Upper lobe of left lung (tissue), 6 donors: Measurements from ENCODE around the gene CHSY1. TPM values are rescaled to one million over a fixed set of nuclear protein-coding genes. Genes with fewer than 3 reads are reported as not detected.

Experiments used
- ATAC-seq, 2 donors: fragments of 200-7000 bp; cut with Tn5 transposase; one replicate each; pipeline ENCODE4 v1.9.1; 2022; ENCODE audit warnings: mild to moderate bottlenecking in 2 of 2, moderate library complexity in 2 of 2; ENCODE audit not compliant: low FRiP score in 2 of 2
- DNase-seq, 2 donors: peaks; one replicate each; pipeline ENCODE4 v3.0.0-alpha.2; 2019 to 2020
- H3K27ac ChIP-seq, 4 donors: fragments of 200-600 bp; sonication (generic); one replicate each; pipeline ENCODE4 v1.5.1; 2016 to 2019
- H3K27me3 ChIP-seq, 4 donors: fragments of 200-600 bp; sonication (generic); one replicate each; pipeline ENCODE4 v1.5.1; 2017 to 2019
- H3K36me3 ChIP-seq, 4 donors: fragments of 200-600 bp; sonication (generic); one replicate each; pipeline ENCODE4 v1.5.1; 2016 to 2019
- H3K4me1 ChIP-seq, 4 donors: fragments of 200-600 bp; sonication (generic); one replicate each; pipeline ENCODE4 v1.5.1; 2018 to 2019
- H3K4me3 ChIP-seq, 4 donors: fragments of 200-600 bp; sonication (generic); one replicate each; pipeline ENCODE4 v1.5.1; 2017 to 2019; ENCODE audit warnings: mild to moderate bottlenecking in 2 of 4, moderate library complexity in 1 of 4
- H3K9me3 ChIP-seq, 4 donors: fragments of 200-600 bp; sonication (generic); one replicate each; pipeline ENCODE4 v1.5.1; 2018 to 2019
- CTCF ChIP-seq, 6 experiments: fragments of 450-650 bp in 4 of 6; fragments of 200-600 bp in 2 of 6; sonication (generic) in 2 of 6; IDR thresholded peaks; one replicate each; pipeline ENCODE4 v1.5.1; 2016 to 2019; ENCODE audit warnings: antibody characterized with exemption in 6 of 6
- EP300 ChIP-seq, 4 donors: sonication (generic); formaldehyde crosslinking; IDR thresholded peaks; one replicate each; pipeline ENCODE4 v1.5.1; 2017; ENCODE audit warnings: antibody characterized with exemption in 4 of 4, control low read depth in 2 of 4
- POLR2A ChIP-seq, 4 donors: fragments of 450-650 bp; IDR thresholded peaks; one replicate each; pipeline ENCODE4 v1.5.1; 2016 to 2017; ENCODE audit warnings: antibody characterized with exemption in 4 of 4, mild to moderate bottlenecking in 2 of 4
- POLR2AphosphoS5 ChIP-seq, 2 donors: sonication (generic); formaldehyde crosslinking; IDR thresholded peaks; one replicate each; pipeline ENCODE4 v1.5.1; 2017; ENCODE audit warnings: antibody characterized with exemption in 2 of 2
- WGBS, 2 donors: methylation state at CpG; one replicate each; pipeline ENCODE4 v1.1.5; 2017 to 2018; 5-methylcytosine and 5-hydroxymethylcytosine counted together
- total RNA-seq, 6 donors: library from RNA; depleted of rRNA in 4 of 6; stranded (reverse); fragments of >200 nt in 4 of 6; gene quantifications; one replicate each; pipeline versions ENCODE4 v1.1.0 to v1.2.1, GENCODE V29; 2016 to 2021
- donor health status: DM: no; HTN: no; CAD: no; lungs with moderate emphysema.
- donor health status: DM: no; HTN: yes; CAD: no; lungs with severe emphysema.

CHSY1 gene
- total RNA-seq, 6 donors from 2014 or later: 12.4 to 38.3 (median 23.7) TPM

DNA sequence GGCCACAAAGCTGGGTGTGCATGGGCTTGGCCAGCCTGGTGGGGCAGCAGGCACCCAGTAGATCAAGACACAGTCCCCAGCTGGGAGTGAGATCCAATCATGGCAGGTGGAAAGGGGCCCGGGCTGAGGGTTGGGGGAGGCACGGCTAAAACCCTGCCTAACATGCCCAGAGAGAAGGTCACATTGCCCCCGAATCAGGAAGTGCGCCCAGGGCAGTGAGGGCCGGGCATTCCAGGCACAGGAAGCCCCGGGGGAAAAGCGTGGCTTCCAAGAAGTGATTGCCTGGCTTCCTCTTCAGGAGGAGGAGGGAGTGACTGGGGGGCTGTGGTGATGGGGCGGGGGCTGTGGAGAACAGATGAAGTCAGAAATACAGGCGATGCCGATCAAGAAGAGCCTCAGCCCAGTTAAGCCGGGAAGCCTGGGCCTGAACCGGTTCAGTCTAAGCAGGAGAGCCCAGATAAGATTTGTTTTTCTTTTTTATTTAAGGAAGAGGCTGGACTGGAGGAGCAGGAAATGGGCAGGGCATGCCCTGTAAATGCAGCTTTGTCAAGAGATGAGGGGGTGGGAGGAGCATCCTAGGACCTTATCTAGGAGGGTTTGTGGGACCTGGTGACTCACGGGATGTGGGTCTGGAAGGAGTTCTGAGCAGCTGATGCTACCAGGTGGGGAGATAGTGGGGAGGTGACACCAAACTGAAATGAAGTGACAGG, 83.9 kb downstream of the CHSY1 start:
- Histone ChIP-seq H3K27ac (peak overlapping the region; percentile 84 to 94 (median 88)), H3K36me3 (no peaks in the 10 kb centered on the region), H3K4me3 (peak overlapping the region in 2 of 4 donors; percentile 13 to 16), H3K9me3 (peaks cover 5 to 13% (median 8%) of the 10 kb centered on the region in 4 donors), H3K4me1 (peaks cover 41 to 57% (median 49%) of the 10 kb centered on the region in 4 donors), H3K27me3 (no peaks in the 10 kb centered on the region)
- DNase-seq: peak; percentile 72 to 83
- peak; percentile 73 to 92 for TF ChIP-seq POLR2AphosphoS5 (IDR thresholded peaks at IDR 0.05)
- TF ChIP-seq EP300 (IDR thresholded peaks at IDR 0.05): peak; percentile 89 to 99 (median 95)
- no peak for TF ChIP-seq CTCF (IDR thresholded peaks at IDR 0.05)
- TF ChIP-seq POLR2A (IDR thresholded peaks at IDR 0.05): peak in 1 of 4 donors; percentile 35
- 6 to 16% methylated on average over 9 to 13 of the region's 13 CpGs for WGBS, 2 donors
- ATAC-seq: peak; percentile 74 to 89

- DNase-seq (no peak), ATAC-seq (no peak)
- Histone ChIP-seq H3K4me3 (peak overlapping the region in 2 of 4 donors; percentile 13 to 16), H3K9me3 (peaks cover 5 to 13% (median 8%) of the 10 kb centered on the region in 4 donors), H3K27ac (peak overlapping the region; percentile 84 to 94 (median 88)), H3K4me1 (peaks cover 47 to 58% (median 52%) of the 10 kb centered on the region in 4 donors), H3K36me3 (no peaks in the 10 kb centered on the region), H3K27me3 (no peaks in the 10 kb centered on the region)
- WGBS, 2 donors: 34 to 36% methylated on average over 3 of the region's 3 CpGs
- TF ChIP-seq EP300 (IDR thresholded peaks at IDR 0.05) (peak in 1 of 4 donors; percentile 5), CTCF (IDR thresholded peaks at IDR 0.05) (no peak)
Measured at GRCh38 chr15:101167411-101167752, 84.5 kb downstream of the CHSY1 start.

GRCh38 chr15:101165905-101166471, 85.9 kb downstream of the CHSY1 start:
- Histone ChIP-seq H3K9me3 (peaks cover 5 to 13% (median 8%) of the 10 kb centered on the region in 4 donors), H3K27ac (peak overlapping the region in 3 of 4 donors; percentile 88 to 94 (median 89)), H3K4me3 (no peak overlapping the region), H3K27me3 (no peaks in the 10 kb centered on the region), H3K36me3 (no peaks in the 10 kb centered on the region), H3K4me1 (peaks cover 45 to 58% (median 49%) of the 10 kb centered on the region in 4 donors)
- DNase-seq (no peak), ATAC-seq (no peak)
- WGBS, 2 donors: 69 to 94% methylated on average over 2 of the region's 2 CpGs
- TF ChIP-seq POLR2AphosphoS5 (IDR thresholded peaks at IDR 0.05): no peak
- TF ChIP-seq EP300 (IDR thresholded peaks at IDR 0.05): no peak
- TF ChIP-seq CTCF (IDR thresholded peaks at IDR 0.05): no peak
- TF ChIP-seq POLR2A (IDR thresholded peaks at IDR 0.05): no peak

GRCh38 chr15:101162701-101163483, 89.0 kb downstream of the CHSY1 start:
- no peaks in the 10 kb centered on the region for H3K36me3 ChIP-seq
- no peak overlapping the region for H3K4me3 ChIP-seq
- peak; percentile 52 to 72 for TF ChIP-seq POLR2AphosphoS5 (IDR thresholded peaks at IDR 0.05)
- no peak for TF ChIP-seq POLR2A (IDR thresholded peaks at IDR 0.05)
- WGBS, 2 donors: 33 to 75% methylated on average over 1 to 12 of the region's 12 CpGs
- peaks cover 19 to 35% (median 26%) of the 10 kb centered on the region in 4 donors for H3K4me1 ChIP-seq
- ATAC-seq (peak in 1 of 2 donors; percentile 15), DNase-seq (peak in 1 of 2 donors; percentile 51)
- H3K27ac ChIP-seq: peak overlapping the region; percentile 17 to 52 (median 30)
- peaks cover 5 to 13% (median 8%) of the 10 kb centered on the region in 4 donors for H3K9me3 ChIP-seq
- no peaks in the 10 kb centered on the region for H3K27me3 ChIP-seq

GRCh38 chr15:101161656-101162055, 90.2 kb downstream of the CHSY1 start:
- no peak for DNase-seq
- 70 to 72% methylated on average over 8 of the region's 8 CpGs for WGBS, 2 donors
- Histone ChIP-seq H3K36me3 (no peaks in the 10 kb centered on the region), H3K27ac (peak overlapping the region in 1 of 4 donors; percentile 4), H3K4me1 (peaks cover 9 to 26% (median 14%) of the 10 kb centered on the region in 4 donors), H3K9me3 (peaks cover 5 to 13% (median 8%) of the 10 kb centered on the region in 4 donors), H3K4me3 (no peak overlapping the region), H3K27me3 (no peaks in the 10 kb centered on the region)
- no peak for ATAC-seq
- no peak for TF ChIP-seq POLR2A (IDR thresholded peaks at IDR 0.05)
- TF ChIP-seq POLR2AphosphoS5 (IDR thresholded peaks at IDR 0.05): no peak
- TF ChIP-seq CTCF (IDR thresholded peaks at IDR 0.05): no peak
- TF ChIP-seq EP300 (IDR thresholded peaks at IDR 0.05): no peak
